Adrenal gland (tissue), 5 donors: ENCODE data around the gene VASP.

Source experiments
- CTCF ChIP-seq, 6 experiments: fragments of 450-650 bp in 4 of 6; fragments of 200-600 bp in 2 of 6; sonication (generic) in 1 of 6; IDR thresholded peaks; 1 replicate in 5 of 6; 2 replicates in 1 of 6; pipeline versions ENCODE4 v1.5.1 to v1.8.0; 2016 to 2021; ENCODE audit warnings: antibody characterized with exemption in 6 of 6, mild to moderate bottlenecking in 2 of 6, moderate library complexity in 1 of 6
- POLR2A ChIP-seq, 2 donors: fragments of 450-650 bp; IDR thresholded peaks; one replicate each; pipeline ENCODE4 v1.6.1; 2017; ENCODE audit warnings: antibody characterized with exemption in 2 of 2, mild to moderate bottlenecking in 2 of 2, moderate library complexity in 1 of 2
- donor health status: DM: no; HTN: no; CAD: no.

DNA sequence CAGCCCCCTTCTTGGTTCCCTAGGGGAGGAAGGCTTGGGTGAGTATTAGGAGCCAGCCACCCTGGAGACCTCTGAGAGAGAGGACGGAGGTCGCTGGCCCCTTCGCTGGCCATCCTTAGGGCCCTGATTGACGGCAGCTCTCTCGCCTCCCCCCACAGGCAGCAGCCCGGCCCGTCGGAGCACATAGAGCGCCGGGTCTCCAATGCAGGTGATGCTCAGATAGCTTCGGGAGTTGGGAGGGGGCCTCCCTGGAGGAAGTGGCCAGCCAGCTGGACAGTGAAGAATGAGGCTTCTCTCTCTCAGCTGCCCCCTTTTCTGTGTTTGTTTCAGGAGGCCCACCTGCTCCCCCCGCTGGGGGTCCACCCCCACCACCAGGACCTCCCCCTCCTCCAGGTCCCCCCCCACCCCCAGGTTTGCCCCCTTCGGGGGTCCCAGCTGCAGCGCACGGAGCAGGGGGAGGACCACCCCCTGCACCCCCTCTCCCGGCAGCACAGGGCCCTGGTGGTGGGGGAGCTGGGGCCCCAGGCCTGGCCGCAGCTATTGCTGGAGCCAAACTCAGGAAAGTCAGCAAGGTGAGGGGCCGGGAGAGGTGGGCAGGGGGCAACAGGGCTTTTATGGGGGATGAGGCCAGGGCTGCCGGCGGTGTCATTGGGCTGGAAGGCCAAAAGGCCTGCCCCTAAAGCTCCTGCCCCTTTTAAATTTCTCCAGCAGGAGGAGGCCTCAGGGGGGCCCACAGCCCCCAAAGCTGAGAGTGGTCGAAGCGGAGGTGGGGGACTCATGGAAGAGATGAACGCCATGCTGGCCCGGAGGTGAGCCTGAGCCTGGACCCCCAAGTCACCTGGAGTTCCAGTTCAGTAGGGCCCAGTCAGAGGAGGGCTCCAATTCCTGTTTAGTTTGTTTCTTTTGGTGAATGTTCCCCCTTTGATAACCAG lies 15.0 kb downstream of the VASP start:
- TF ChIP-seq CTCF (IDR thresholded peaks at IDR 0.05) = no peak
- no peak for TF ChIP-seq POLR2A (IDR thresholded peaks at IDR 0.05)
